HepG2 (cell line): ENCODE results near the gene REPIN1. TPM values are rescaled to one million over a fixed set of nuclear protein-coding genes. Genes with fewer than 3 reads are reported as not detected.
A peak's percentile ranks its signal among the peaks of the same experiment; 100 is the strongest.

Source experiments
- AFF4 ChIP-seq: sonication (generic); formaldehyde crosslinking; IDR thresholded peaks from 2 replicates; pipeline ENCODE4 v1.4.0; 2020; ENCODE audit warnings: missing genetic modification reagents
- ARNTL ChIP-seq: sonication (generic); formaldehyde crosslinking; IDR thresholded peaks from 2 replicates; pipeline ENCODE4 v1.4.0; 2020; ENCODE audit warnings: mild to moderate bottlenecking, missing genetic modification reagents
- CREB1 ChIP-seq, 2 experiments: fragments of 450-650 bp in 1 of 2; IDR thresholded peaks; 2 replicates each; pipeline ENCODE4 v1.6.1; 2016 to 2017; ENCODE audit warnings: control low read depth in 1 of 2, mild to moderate bottlenecking in 1 of 2, missing compliant biosample characterization in 1 of 2, missing genetic modification characterization in 1 of 2
- ELF3 ChIP-seq: IDR thresholded peaks from 2 replicates; pipeline ENCODE4 v1.6.1; 2016; ENCODE audit warnings: missing genetic modification reagents, missing compliant biosample characterization
- GATA4 ChIP-seq: sonication (generic); IDR thresholded peaks from 2 replicates; pipeline ENCODE4 v1.6.1; 2016; ENCODE audit warnings: antibody characterized with exemption, low read depth, borderline replicate concordance
- HINFP ChIP-seq: sonication (generic); formaldehyde crosslinking; IDR thresholded peaks from 2 replicates; pipeline ENCODE4 v1.4.0; 2020; ENCODE audit warnings: low read depth, mild to moderate bottlenecking, missing genetic modification reagents
- HNF4A ChIP-seq: sonication (generic); formaldehyde crosslinking; IDR thresholded peaks from 2 replicates; pipeline ENCODE4 v1.4.0; 2020; ENCODE audit warnings: missing genetic modification reagents
- MIXL1 ChIP-seq: IDR thresholded peaks from 2 replicates; pipeline ENCODE4 v1.6.1; 2016
- SALL2 ChIP-seq: sonication (generic); formaldehyde crosslinking; IDR thresholded peaks from 2 replicates; pipeline ENCODE4 v1.8.1; 2023; ENCODE audit warnings: mild to moderate bottlenecking, missing genetic modification reagents, inconsistent platforms
- SAP130 ChIP-seq: IDR thresholded peaks from 2 replicates; pipeline ENCODE4 v1.6.1; 2016; ENCODE audit warnings: low read depth
- SP140L ChIP-seq: sonication (generic); formaldehyde crosslinking; IDR thresholded peaks from 2 replicates; pipeline ENCODE4 v1.4.0; 2020; ENCODE audit warnings: missing genetic modification reagents, borderline replicate concordance
- ZBTB25 ChIP-seq: IDR thresholded peaks from 2 replicates; pipeline ENCODE4 v1.6.1; 2018; ENCODE audit warnings: missing genetic modification reagents
- ZNF136 ChIP-seq: sonication (generic); formaldehyde crosslinking; IDR thresholded peaks from 2 replicates; pipeline ENCODE4 v1.8.1; 2022; ENCODE audit warnings: low read depth, mild to moderate bottlenecking, moderate library complexity, missing genetic modification reagents
- ZNF337 ChIP-seq: sonication (generic); formaldehyde crosslinking; IDR thresholded peaks from 2 replicates; pipeline ENCODE4 v1.5.1; 2020; ENCODE audit warnings: missing genetic modification reagents, low read depth, mild to moderate bottlenecking, borderline replicate concordance
- ZNF354B ChIP-seq: sonication (generic); formaldehyde crosslinking; IDR thresholded peaks from 2 replicates; pipeline ENCODE4 v1.8.0; 2022; ENCODE audit warnings: mild to moderate bottlenecking, missing genetic modification reagents
- ZNF512 ChIP-seq: sonication (generic); formaldehyde crosslinking; IDR thresholded peaks from 2 replicates; pipeline ENCODE4 v1.4.0; 2020; ENCODE audit warnings: mild to moderate bottlenecking, missing genetic modification reagents
- ZNF557 ChIP-seq: sonication (generic); formaldehyde crosslinking; IDR thresholded peaks from 2 replicates; pipeline ENCODE4 v1.4.0; 2020; ENCODE audit warnings: missing genetic modification reagents
- ZNF589 ChIP-seq: sonication (generic); formaldehyde crosslinking; conservative IDR thresholded peaks from 2 replicates; pipeline ENCODE4 v1.8.0; 2022; ENCODE audit warnings: mild to moderate bottlenecking, moderate library complexity, missing genetic modification reagents
- ZNF883 ChIP-seq: sonication (generic); formaldehyde crosslinking; IDR thresholded peaks from 2 replicates; pipeline ENCODE4 v1.5.1; 2020; ENCODE audit warnings: mild to moderate bottlenecking, missing genetic modification reagents; ENCODE audit errors: not compliant biosample characterization
- polyA plus RNA-seq, 8 experiments: library from polyadenylated mRNA; depleted of rRNA in 3 of 8; stranded (reverse) in 7 of 8; unstranded in 1 of 8; fragments of >200 nt; fragmentation: Illumina TruSeq in 4 of 8; extraction: Trizol in 4 of 8; gene quantifications; 2 replicates each; pipeline versions ENCODE4 v1.2.1 to v1.2.3, GENCODE V29; 2011 to 2016; ENCODE audit warnings: low read depth in 4 of 8, missing spikeins in 1 of 8, mixed read lengths in 1 of 8; ENCODE audit not compliant: insufficient read depth in 1 of 8
- total RNA-seq, 5 experiments: library from RNA; depleted of rRNA; stranded (reverse); fragments of >200 nt; fragmentation: Illumina TruSeq; extraction: Trizol; gene quantifications; 2 replicates each; pipeline ENCODE4 v1.2.3, GENCODE V29; 2016; ENCODE audit warnings: low read depth in 1 of 5

Gene REPIN1
- total and polyA plus RNA-seq, 2 of the 13 experiments (the other 11 are each of a cell fraction or from before 2014, with no cell fraction given): 69.9 to 108 TPM

- TF ChIP-seq ZBTB25 (CRISPR knock-in tag) (peak; percentile 95), HINFP (CRISPR knock-in tag) (peak; percentile 61; the same call in 1 of the 2 replicates), ZNF589 (CRISPR knock-in tag) (no peak), SP140L (0 out of 2 replicates have a peak, but pooled peaks have one; percentile 64), HNF4A (CRISPR knock-in tag) (peak; percentile 94), GATA4 (no peak), ZNF557 (CRISPR knock-in tag) (peak; percentile 85; the same call in 1 of the 2 replicates), SAP130 (CRISPR knock-in tag) (peak; percentile 90), MIXL1 (CRISPR knock-in tag) (peak; percentile 94), SALL2 (peak; percentile 97), ZNF354B (0 out of 2 replicates have a peak, but pooled peaks have one; percentile 10), CREB1 (IDR thresholded peaks at IDR 0.05) (no peak), CREB1 (CRISPR knock-in tag; IDR thresholded peaks at IDR 0.05) (peak; percentile 69; the same call in 1 of the 2 replicates), ARNTL (CRISPR knock-in tag) (peak; percentile 71), ELF3 (peak; percentile 84), AFF4 (CRISPR knock-in tag) (peak; percentile 52; the same call in 1 of the 2 replicates), ZNF883 (CRISPR knock-in tag) (peak; percentile 54), ZNF136 (0 out of 2 replicates have a peak, but pooled peaks have one; percentile 74), ZNF337 (peak; percentile 84; the same call in 1 of the 2 replicates), ZNF512 (CRISPR knock-in tag) (no peak)
Measured at GRCh38 chr7:150388709-150389531, 20.3 kb downstream of the REPIN1 start (continued).
